C4-2B (cell line): ENCODE results near the gene MCF2.

Experiments used
- CTCF ChIP-seq: fragments of 450-650 bp; conservative IDR thresholded peaks from 2 replicates; pipeline ENCODE4 v1.5.1; 2017; ENCODE audit warnings: mild to moderate bottlenecking
- ZFX ChIP-seq: fragments of 450-650 bp; IDR thresholded peaks from 2 replicates; pipeline ENCODE4 v1.6.1; 2017

- TF ChIP-seq CTCF (no peak), ZFX (no peak)
These were observed 42.4 kb upstream of the MCF2 start for GRCh38 chrX:139750390-139750789.
